CMK (cell line): ENCODE measurements around the gene PLCD3.
"Not testable (repeated sequence)": the region's sequence is repeated elsewhere in the genome, so short reads cannot be mapped to it uniquely, and the experiment has no call there.

Experiments
- DNase-seq: peaks from one replicate; pipeline ENCODE4 v3.0.0-alpha.2; 2010; ENCODE audit warnings: low read depth

PLCD3 gene

DNA sequence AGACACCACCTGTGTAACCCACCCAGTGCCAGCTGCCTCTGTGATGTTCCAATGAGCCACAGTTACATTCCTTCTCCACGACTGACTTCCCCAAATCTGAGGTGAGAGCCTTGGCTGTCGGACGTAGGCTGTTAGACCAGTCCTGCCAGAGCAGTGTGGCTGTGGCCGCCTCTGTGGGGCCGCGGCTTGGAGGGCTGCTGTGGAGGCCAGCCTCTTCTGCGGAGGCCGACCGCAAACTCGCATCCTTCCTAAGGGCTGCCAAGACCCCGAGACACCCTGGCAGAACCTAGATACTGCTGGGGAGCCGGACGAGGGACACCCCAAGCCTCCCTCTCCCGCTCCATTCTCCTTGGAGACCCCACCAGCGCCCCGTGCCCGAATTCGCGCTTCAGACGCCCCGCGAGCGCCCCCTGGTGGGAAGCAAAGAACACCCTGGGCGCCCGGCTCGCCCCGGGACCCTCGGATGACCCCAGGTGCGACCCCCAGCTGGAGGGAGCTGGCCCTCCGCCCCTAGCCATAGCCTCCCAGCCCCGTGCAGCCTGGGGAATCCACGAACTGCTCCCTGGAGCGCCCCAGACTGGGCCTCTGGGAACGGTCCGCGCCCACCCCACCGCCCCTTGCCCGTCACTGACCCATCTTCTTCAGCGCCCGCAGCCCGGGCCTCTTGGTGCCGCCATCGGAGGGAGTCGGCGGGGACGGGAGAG lies 547 bp downstream of the PLCD3 start:
- no peak for DNase-seq

DNA sequence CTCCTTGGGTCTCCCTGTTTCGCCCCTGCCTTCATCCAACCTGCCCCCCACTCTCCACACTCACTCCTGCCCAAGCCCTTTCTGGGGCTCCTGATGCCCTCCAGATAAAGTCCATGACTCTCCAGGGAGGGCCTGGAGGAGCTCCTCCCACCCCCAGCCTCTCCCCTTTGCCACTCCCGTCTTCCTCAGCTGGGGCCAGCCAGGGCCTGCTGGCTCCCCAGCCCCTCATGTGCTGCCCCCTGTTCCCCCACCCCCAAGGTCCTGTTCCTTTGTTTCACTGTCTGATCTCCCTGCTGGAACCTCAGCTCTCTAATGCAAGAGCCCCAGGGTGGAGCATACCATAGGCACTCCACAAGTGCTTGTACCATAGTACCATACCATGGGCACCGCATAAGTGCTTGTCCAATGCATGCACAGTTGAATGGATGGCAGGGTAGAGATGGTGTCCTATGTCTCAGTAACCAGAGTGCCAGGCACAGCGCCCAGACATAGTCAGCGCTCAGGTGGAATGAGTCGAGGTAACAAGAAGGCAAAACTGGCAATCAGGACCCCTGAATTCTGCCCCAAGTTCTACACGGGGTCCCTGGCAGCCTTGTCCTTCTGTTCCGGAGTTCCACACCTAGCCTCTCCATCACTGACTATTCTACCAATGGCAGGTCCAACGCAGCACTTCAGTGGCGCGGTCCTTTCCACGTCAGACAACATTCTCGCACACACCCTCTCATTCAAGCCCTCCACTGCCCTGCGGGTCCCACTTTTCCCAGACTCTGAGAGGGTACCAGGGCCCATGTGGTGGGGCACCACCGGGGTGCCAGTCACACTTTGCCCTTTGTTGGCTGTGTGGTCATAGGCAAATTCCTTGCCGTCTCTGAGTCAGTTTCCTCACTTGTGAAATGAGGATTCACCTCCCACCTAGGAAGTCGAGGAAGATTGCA lies 1.4 kb downstream of the PLCD3 start:
- DNase-seq: no peak

DNA sequence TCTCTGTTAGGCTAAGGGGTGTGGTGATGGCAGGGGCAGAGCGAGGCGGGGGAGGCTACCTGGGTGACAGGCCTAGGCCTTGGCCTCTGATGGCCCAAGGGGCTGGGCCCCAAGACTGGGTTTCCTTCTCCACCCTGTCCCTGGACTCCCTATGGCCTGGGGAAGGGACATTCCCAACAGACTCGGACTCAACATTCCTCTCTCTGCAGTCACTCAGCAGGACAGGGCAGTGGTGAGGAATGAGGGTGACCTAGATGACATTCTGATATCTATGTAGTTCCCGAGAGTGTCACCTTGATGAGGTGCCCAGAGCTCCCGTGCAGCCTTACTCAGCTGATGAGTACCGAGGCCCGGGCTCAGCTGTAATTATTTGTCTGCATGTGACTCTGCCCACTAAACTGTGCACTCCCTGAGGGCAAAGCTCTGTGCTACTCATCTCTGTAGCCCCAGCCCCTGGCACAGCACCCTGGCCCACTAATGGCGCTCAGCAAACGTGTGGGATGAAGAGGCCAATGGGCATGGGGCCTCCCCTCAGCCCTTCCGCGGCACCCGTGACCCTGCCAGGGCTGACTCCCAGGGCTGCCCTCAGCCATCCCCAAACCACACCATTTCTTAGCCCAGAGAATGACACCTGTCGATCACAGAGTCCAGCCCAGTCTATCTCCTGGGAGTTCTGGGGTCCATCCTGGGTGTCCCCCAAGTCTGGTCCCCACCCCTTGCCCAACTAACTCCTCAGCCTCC lies 2.2 kb downstream of the PLCD3 start:
- DNase-seq: no peak

DNA sequence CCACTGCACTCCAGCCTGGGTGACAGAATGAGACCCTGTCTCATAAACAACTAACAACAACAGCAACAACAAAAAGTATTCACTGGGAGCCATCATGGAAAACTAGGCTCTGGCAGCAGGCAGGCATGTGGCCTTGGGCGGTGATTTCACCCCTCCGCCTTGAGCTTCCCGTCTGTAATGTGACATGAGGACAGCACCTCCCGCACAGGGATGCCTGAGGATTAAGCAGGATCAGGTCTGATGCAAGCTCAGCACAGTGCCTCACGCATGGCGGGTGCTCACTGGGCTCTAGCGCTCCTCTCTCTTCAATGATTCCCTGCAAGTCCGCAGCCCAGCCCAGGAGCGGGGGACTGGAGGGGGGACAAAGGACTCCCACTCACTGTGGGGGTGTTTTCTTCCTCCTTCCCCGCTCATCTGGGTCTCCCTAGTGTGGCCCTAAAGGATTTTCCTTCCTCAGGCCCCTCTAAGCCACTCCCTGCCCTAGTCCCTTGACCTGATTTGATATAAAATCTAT lies 2.8 kb downstream of the PLCD3 start:
- DNase-seq: no peak

DNA sequence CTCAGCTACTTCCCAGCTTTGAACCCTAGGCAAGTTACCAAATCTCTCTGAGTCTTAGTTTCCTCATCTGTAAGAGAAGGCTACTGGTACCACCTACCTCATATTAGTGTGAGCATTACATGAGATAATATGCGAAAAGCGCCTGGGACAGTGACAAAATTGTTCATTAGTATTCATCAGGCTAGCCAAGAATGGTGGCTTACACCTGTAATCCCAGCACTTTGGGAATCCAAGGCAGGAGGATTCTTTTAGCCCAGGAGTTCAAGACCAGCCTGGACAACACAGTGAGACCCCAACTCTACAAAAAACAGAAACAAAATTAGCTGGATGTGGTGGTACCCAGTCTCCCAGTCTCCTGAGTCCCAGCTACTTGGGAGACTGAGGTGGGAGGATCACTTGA lies 3.3 kb downstream of the PLCD3 start:
- no peak for DNase-seq

DNA sequence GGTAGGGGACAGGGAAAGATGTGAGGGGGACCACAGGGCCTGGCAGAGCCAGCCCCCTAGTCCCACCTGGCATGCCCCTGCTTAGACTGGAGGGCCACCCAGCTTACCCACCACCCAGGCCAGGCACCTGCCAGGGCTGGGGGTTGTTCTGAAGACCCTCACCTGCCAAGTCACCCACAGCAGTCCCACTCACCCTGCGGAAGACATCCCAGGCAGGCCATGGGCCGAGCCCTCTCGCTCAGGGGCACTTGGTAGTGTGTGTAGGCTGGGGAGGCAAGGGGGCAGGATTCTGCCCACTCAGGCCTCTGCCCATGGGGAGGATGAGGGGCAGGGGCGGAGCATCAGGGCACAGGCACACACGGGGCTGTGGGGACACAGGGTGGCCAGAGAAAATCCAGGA lies 4.0 kb downstream of the PLCD3 start:
- DNase-seq: no peak

DNA sequence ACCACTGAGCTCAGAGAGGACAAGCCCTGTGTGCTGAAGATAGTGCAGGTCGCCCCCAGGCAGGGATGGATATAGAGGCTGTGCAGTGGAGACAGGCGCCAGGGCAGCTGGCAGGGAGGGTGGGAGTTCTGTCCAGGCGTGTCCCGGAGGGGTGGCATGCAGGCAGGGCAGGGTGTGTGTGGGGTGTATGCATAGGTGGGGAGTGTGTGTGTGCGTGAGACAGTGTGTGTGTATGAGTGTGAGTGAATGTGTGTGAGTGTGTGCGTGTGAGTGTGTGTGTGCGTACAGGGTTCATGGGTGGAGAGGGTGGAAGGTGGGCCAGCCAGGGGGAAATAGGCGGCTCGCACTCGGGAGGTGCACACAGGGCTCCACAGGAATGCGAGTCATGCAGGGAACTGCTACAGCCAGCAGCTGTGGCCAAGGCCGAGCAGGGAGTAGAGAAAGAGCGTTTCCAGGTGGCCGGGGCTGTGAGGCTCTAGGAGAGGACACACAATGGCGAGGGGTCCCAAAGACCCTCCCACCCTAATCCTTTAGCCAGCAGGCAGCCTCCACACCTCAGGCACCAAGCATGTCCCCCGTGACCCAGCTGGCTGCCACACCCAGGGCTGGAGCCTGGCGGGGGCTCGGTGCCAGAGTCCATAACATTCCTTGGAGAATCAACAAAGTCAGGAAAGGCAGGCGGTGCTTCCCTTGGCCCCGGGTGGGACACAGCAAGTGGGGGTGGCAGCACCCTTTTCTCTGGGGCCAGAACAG lies 4.6 kb downstream of the PLCD3 start:
- DNase-seq: no peak

DNA sequence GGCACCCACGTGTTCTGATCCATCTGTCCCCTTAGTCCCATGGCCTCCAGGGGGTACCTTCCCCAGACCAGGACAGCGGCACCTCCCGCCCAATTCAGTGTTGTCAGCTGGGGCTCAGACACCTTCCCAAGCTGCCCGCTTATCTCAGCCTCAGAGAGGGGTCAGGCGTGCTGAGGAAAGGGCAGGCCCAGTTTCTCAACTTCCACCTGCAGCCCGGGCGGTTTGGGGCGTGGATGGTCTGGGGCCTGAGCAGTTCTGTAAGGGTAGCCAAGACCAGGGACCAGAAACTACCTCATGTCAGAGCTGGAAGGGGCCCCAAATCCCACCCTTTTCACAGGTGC lies 5.1 kb downstream of the PLCD3 start:
- DNase-seq: no peak

DNA sequence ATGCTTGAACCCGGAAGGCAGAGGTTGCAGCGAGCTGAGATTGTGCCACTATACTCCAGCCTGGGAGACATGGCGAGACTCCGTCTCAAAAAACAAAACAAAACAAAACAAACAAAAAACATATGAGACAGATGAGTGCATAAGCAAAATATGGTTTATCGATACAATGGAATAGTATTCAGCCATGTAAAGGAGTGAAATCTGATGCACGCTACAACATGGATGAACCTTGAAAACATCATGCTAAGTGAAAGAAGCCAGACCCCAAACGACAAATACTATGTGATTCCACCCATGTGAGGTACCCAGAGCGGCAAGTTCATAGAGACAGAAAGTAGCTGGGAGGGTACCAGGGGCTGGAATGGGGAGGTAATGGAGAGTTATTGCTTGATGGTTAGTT lies 6.8 kb downstream of the PLCD3 start:
- DNase-seq: no peak

DNA sequence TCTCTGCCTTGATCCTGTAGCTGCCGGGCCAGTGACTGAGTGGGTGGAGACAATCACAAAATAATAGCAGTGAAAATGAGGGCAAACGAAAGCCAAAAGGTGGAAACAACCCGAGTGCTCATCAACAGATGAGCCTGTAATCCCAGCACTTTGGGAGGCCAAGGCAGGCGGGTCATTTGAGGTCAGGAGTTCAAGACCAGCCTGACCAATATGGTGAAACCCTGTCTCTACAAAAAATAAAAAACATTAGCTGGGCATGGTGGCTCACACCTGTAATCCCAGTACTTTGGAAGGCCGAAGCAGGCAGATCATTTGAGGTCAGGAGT lies 7.6 kb downstream of the PLCD3 start:
- DNase-seq: not testable (repeated sequence)

DNA sequence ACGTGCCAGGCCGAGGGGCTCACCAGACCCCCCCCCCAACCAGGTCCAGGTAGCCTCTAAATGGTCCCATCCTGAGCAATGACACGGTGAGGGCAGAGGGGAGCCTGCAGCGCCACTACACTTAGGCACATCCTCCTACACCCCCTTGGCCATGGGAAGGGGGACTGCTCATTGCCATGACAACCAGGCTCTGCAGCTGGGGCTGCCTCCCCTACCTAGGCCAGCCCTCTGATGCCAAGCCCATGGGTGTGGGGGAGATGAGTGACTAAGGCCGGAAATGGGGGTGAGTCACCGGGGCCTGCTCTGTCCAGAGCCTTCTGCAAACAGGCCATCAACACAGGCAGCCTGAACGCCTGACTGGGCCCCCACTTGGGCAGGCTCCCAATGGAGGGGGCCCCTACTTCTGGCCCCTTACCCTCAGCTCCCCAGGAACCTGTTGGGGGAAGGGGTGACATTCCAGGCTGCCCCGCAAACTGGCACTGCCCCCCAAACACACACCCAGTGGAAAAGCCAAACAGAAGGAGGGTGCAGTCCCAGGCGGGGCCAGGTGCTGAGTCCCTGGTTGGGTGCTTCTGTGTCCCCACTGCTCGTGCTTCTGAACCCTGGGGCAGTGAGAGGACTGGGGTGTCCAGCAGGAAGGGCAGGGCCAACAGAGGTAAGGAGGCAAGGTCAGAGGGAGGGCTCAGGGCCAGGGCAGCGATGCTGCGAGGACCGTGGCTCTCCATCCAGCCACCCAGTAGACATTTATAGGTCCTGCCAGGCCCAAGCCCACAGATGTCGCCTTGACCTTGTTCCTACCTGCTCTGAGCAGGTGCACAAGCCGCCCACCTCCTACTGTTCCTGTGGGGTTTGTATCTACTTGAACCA lies 8.2 kb downstream of the PLCD3 start:
- no peak for DNase-seq

DNA sequence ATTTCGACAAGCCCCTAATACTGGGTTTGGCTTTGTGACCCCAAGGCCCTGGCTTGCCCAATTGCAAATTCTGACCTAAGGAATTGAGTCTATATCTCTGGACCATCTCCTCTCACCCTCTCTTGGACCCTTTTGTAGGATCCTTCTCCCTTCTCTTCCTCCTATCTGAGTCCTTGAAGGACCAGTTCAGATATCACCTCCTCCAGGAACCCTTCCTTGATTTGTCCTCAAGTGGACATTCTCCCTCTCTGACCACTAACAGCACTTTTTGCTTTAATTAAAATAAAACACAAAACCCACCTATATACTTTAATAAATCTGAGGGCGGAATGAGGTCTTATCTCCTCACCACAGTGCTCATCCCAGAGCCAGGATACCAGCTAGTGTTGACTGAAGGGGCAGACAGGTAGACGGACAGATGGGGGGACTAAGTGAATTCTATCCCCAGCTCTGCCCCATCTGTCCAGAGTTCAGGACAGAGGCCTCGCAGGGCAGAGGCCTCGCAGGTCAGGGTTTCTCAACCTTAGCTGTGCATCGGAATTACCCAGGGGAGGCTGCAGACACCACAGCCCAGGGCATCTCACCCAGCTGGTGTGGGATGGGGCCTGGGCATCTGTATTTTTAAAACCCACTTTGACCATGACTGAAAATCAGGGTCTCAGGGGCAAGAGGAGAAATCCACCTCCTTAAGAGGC lies 9.1 kb downstream of the PLCD3 start:
- no peak for DNase-seq

DNA sequence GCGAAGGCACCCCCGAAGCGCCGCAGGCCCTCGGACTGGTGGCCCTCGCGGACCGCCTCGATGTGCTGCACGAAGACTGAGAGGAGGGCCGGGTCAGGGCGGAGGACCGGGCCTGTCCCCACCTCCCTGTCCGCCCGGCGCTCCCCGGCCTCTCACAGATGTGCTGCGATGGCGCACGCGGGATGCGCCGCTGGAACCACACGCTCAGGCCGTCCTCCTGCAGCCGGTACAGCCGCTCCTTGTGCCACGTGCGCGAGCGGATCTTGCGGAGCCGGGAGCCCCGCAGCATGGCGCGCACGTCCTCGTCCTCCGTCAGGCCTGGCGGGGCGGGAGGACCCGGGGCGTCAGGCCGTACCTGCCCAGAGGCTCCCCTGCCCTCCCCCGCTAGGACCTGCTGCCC lies 11.3 kb downstream of the PLCD3 start:
- no peak for DNase-seq

DNA sequence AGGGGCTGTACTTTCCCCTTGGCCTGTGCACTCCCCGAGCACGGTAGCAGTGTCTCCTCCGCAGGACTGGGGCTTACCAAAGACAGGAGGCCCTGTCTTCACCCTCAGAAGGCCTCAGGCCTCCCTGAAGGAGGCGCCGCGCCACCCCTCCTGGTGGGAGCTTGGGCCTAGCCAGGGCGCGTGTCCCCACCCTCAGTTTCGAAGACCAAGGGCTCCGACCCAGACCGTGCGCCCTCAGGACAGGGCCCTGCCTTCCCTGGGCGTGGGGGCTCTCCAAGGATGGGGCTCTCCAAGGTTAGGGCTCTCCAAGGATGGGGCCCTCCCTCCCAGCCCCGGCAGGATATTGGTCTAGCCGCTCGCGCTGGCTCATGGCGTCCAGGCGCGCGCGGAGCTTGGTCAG lies 11.8 kb downstream of the PLCD3 start:
- DNase-seq: no peak

DNA sequence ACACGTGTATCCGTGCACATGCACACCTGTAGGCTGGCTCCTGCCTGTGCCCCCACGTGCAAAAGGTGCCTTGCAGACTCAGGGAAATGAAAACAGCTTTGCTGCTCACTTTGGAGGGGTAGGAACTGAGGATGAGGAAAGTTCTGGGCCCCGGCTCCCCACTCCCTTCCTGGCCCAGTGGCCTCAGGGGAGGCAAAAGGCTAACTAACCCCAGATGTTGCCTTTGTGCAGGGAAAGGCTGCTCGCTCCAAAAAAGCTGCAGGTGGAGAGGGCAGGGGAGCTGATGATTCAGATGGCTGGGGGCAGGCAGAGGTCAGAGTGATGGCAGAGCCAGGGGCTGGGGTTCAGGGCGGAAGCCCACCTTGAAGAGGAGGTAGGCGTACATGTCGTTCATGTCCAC lies 12.4 kb downstream of the PLCD3 start:
- DNase-seq: no peak

DNA sequence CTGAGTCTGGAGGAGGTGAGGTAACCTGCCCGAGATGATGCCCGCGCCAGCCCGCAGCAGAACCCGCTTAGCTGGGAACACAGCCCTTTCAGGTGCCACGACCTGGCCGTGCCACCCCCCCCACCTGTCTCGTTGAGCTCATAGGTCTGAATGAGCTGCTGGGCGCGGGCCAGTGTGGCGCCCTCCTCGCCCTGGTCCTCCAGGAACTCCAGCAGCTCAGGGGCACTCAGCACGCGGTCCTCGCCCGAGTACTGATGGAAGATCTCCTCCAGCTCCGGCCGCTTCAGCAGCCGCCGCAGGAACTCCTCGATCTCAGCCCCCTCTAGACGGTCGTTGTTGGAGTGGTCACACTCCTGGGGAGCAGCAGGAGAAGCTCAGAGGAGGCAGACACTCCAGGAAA lies 13.6 kb downstream of the PLCD3 start:
- no peak for DNase-seq

DNA sequence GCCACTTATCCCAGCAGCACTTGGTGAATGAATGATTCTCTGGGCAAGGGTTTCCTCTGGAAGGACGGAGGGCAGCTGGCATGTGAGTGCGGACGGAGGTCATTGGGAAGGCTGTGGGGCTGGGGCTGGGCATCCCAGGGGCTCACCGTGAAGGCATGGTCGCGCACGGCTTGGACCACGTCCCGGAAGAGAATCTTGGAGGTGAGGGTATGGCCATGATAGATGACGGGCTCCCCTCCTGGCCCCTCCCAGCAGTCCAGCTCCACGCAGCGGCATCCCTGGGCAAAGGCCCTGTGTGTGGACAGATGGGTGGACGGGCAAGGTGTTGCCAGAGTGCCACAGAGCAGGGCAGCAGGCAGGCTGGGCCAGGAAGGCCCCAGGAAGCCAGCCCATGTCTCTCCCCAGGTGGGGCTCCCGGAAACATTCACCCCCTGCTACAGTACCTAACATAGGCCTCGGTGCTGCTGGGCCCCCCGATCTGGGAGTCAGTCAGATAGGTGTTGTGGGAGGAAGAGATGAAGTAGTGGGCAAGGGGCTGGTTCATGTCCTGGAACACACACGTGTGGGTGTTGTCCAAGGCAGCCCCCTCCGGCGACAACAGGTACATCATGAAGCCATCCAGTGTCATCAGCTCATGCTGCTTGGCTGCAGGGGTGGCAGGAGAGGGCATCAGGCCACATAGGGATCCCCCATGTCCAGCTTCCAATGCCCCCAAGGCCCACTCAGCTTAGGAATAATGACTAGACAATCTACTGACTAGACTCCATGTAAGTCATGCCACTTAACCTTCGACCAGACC lies 14.3 kb downstream of the PLCD3 start:
- DNase-seq: no peak

DNA sequence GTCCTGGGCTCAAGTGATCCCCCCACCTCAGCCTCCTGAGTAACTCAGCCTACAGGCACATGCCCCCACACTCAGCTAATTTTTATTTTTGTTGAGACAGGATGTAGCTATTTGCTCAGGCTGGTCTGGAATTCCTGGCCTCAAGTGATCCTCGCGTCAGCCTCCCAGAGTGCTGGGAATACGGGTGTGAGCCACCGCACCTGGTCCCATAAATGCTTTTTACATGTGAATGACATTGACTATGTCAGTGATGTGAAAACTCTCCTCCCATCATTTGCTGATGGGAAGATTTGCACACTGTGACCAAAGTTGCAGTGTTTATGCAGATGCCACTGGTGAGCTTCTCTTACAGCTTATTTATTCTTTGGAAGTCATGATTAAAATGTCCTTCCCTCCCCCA lies 15.0 kb downstream of the PLCD3 start:
- DNase-seq: no peak

DNA sequence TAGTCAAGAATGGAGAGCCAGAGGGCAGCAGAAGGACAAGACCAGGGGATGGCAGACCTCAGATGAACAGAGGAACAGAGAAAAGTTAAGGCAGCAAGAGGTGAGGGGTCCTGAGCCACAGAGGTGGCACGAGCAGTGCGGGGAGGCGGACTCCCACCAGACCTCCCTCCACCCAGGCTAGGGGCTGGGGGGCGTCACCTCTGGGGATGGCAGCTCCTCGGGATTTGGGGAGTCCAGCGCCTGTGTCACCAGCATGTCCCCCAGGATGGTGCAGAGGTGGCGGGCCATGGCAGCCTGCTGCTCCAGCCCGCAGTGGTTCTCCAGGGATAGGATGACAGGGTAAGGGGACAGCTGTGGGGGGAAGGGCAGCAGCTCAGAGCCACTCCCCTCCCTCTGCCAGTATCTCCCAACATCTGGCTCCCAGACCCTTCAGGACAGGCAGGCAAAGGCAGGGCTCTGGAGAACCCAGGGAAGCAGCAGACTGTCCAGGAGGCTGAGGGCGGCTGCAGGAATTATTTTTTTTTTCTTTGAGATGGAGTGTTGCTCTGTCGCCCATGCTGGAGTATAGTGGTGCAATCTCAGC lies 15.8 kb downstream of the PLCD3 start:
- DNase-seq: no peak
